ENCODE data around the gene GPC3.
"Not testable (repeated sequence)": the region's sequence is repeated elsewhere in the genome, so short reads cannot be mapped to it uniquely, and the experiment has no call there.

The GPC3 gene

DNA sequence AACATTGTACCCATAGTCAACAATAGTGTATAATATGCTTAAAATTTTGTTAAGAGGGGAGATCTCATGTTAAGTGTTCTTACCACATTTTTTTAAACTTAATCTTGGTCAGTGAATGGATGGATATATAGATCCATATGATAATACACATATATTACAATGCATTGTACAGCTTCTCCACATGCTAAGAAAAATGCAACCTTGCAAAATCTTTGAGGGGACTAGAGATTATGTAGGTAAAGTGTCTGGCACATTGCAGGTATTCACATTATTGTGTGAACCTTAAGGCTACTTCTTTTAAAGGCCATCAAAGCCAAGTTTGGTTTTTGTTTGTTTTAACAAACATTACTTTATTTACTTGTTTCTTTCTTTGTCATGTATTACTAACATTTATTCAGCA is 10.4 kb upstream of the GPC3 start:
- no peak for DNase-seq (ENCODE audit: low spot score)

DNA sequence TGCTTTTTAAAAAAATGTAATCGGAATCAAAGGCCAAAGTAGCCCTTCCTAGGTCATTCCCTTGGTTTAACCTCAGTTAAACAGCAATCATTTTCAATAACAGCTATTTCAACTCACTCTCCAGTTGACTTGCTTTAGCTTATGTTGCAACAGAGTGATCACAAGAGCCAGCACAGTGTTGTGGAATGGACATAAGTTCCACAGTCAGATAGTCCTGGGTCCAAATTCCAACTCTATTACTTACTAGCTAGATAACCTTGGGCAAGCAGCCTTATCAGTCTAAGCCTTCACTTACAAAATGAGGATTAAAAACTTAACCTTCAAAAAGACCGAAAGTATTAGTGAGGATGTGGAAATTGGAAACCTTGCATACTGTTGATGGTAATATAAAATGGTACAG is 9.2 kb upstream of the GPC3 start:
- DNase-seq (ENCODE audit: low spot score), result no peak

DNA sequence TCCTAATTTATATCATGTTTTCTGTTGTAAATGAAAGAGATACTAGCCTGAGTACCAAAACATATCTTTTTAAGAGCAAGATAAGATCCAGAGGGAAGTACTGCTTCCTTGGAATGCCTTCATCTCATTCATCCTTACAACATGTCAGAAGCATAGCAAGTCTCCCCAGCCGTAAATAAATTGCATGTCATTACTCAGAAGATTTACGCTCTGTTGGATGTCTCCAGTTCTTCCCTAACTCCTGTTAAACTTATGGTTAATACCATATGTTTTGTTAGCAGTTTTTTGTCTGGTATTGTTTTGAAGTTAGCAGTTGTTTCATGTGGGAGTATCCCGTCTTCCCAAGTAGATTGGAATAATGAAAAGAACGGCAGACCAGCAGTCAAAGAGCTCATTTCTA is 7.5 kb upstream of the GPC3 start:
- DNase-seq (ENCODE audit: low spot score), result no peak

DNA sequence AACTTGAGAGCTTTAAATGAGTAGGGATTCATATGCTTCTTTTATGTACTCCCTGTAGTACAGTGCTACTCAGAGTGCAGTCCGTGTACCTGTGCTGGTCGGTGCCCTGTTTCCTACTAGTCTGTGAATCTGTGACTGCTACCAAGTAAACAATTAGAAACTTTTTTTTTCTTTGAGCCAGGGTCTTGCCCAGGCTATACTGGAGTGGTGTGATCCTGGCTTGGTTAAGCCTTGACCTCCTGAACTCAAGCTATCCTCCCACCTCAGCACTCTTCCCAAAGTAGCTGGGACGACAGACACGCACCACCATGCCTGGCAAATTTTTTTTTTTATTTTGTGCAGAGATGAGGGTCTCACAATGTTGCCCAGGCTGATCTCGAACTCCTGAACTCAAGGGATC is 6.4 kb upstream of the GPC3 start:
- no peak for DNase-seq (ENCODE audit: low spot score)

DNA sequence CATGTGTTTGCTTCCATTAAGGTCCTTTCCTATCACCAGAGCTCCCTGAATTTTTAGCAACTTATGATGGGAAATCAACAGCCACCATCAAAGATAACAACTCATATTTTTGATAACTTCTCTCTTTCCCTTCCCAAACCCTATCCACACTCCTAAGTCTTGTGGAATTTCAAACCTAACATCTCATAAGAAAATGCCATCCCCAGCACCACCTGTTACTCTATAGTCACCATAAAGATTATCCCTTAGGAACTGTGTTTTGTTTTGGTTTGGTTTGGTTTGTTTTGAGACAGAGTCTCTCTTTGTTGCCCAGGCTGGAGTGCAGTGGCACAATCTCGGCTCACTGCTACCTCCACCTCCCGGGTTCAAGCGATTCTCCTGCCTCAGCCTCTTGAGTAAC is 5.7 kb upstream of the GPC3 start:
- not testable (repeated sequence) for DNase-seq (ENCODE audit: low spot score)

DNA sequence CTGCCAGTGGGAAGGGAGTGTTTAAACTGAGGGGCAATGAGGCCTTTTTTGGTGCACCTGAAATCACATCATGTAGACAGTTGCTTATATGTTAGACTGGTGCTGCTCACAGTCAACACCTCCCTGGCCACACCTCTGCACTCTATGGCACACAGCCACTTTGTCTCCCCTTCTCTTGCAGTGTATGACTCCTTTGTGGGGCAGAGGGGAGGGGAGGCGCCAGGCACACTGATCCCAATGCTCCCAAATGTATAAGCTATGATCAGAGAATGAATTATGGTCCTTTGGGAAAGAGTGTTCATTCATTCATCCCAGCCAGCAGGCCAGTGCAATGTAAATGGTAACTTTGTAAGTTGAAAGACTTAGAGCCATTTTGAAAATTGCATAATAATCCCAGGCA is 4.6 kb upstream of the GPC3 start:
- DNase-seq (ENCODE audit: low spot score), result no peak

DNA sequence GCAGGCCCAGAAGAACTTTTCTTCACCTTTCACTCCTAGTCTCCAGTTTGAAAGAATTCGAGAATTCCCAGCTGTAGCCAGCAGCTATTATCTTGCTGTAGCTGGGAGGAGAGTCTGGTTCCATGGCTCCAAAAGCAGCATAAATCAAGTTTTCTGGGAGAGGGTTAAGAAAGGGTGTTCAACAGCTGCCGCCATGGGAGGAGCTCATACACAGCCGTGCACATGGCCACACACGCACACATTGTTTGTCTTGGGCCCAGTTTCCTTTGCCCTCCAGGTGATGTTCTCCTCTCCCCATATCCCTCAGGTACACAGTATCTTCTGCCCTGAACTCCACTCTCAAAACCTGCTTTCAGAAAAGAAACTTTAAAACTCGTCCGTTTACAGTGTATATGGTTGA is 4.1 kb upstream of the GPC3 start:
- DNase-seq (ENCODE audit: low spot score), result no peak

DNA sequence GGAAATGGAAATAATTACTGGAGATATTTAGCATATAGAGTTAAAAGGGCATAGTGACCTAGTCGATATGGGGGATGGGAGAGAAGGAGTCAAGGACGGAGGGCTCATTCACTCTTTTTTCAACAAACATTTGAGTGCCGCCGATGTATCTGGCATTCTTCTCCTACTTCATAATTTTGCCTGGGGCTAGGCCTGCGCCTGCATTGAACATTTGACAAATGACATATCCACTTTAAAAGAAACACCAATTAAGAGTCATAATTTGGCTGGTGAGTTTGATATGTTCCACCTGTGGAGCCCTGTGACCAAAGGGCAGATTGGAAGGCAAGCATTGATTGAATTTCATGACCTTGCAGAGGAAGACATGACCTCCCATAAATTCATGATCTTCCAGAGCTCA is 2.6 kb upstream of the GPC3 start:
- DNase-seq (ENCODE audit: low spot score), result no peak

DNA sequence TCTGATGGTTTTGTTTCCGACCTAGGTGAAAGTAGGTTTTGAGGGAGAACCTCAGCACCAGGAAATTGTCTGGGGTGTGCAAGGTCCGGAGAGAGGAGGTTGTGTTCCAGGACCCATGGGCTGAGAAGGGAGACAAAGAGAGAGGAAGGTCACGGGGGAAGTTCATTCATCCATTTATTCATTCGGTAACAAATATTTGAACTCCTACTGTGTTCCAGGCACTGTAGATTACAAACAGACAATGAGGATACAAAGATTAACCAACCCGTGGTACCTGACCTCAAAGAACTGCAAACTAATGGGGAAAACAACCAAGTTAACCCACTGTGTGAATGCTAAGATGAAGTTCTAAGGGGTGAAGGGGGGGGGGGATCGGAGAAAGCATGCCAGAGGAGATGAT is 1.8 kb upstream of the GPC3 start:
- DNase-seq (ENCODE audit: low spot score), result no peak

DNA sequence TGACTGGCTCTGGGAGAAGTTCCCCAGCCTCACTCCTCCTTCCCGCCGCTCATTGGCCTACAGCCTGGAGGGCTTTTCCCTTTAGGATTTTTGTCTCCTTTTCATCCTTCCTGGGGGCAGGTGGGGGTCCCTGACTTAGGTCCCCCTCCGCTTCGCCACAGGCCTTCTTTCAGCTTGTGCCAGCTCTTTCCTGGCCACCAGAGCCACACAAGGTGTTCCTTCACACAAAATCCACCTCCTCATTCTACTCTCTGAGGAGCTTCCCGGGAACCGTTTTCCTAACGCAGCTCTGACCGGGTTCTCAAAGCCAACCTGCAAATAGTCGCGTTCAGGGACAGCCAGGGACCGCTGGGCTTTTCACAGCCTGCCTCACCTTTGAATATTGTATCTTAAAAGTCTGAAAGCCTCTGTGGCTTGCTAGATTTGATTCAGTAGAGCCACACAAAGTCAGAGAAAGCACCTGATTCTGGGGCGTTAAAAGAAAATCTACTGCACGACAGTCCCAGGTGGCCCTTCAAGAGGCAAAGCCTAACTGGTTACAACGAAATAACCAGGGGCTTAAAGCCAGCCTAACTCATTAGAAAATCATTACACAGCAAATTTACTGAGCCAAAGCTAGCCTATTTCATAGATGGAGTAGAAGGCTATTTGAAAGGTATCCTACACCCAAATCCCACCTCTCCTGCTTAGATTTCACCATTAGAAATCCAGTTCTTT is 731 bp upstream of the GPC3 start:
- DNase-seq (ENCODE audit: low spot score), result no peak

DNA sequence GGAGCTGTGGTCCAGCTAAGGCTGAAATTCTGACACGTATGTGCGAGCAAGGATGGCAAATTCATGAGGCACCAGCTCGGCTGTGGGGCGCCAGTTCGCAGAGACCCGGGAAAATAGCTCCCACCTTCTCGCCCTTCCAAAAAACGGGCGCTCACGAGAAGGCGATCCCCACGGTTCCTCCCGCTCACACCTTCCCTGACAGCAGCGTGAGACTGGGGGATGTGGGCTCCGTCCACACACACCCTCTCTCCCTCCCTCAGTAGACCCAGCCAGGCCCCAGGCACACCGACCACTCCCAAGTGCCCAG is 584 bp downstream of the GPC3 start:
- no peak for DNase-seq (ENCODE audit: low spot score)

DNA sequence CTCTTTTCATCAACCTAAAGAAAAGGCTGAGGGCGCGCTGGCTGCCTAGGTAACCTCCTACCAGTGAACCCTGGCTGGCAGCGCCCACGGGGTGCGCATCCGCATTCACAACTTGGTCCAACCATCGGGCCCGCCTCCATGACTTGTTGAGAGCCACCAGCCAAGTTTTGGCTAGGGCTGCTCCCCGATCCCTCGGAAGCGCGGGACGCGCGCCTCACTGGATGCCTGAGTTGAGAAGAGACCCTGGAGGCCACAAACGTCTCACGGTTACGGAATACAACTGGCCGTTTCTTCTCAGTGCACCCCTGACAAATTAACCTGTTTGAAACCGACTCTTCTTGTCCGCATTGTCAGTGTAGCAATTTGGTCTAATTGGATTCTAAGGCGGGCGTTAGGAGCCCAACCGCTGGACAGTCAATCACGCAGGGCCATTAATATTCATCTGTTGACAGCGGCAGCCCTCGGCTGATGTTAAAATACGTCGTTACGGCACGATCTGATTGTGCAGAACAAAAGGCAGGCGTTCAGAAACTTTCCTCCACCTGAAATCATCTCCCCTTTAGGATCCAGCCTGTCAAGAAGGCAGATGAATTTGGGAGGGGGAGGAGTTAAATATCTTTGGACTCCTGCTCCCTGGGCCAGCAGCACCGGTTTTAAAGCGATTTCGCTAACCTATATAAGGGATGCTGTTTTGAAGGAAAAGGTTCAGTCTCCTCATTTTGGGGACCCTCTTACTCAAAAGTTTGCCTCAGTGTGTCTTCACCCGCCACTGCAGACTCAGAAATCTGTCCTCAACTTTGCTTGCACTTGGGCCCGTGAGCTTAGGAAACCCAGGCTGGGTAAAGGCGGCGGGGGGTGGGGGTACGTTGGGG is 1.2 kb downstream of the GPC3 start:
- no peak for DNase-seq (ENCODE audit: low spot score)

DNA sequence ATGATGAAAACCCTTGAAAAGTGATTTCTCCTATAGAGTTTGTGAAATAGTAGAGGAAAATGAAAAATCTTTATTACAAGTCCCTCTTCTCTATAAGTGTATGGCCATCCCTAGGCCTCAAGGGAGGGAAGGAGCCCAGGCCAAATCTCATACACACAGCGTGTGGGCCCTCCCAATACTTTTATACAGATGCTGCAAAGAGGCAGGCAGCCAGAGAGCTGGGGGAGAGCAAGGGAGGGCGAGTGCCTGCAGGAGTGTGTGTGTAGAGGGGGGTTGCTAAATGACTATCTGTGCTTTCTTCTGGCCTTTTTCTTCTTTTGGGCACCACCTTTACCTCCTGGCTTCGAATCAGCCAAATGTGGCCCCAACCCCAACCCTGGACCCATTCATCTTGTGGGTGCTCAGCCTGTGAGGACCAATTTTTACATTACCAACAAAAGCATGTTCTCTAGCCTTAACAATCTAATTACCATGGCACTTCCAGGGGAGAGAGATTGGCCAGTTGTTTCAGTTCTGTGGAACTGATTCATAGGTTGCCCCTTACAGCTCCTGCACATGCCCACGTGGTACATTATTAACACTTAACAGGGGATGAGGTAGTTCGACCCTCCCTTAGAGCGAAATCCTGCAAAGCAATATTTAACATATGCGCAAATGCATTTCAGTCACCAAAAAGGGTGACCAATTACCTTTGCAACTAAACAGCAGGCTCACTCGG is 2.0 kb downstream of the GPC3 start:
- DNase-seq (ENCODE audit: low spot score), result no peak

DNA sequence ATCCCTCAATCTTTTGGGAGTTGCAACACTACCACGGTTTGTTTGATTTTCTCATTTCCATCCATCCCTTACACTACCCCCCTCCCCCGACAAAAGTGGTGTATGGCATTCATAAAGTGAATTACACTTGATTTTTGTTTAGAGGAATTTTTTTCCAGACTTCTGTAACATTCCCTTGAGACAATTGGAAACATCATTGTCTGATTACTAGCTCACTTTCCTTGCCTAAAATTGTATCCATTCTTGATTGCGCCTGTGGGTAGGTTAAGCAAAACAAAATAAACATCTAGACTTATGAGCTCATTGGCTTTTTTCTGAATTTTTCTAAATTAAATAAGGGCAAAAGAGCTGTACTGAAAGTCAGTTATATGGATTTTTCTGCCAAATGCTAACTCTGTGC is 3.5 kb downstream of the GPC3 start:
- DNase-seq (ENCODE audit: low spot score), result no peak

DNA sequence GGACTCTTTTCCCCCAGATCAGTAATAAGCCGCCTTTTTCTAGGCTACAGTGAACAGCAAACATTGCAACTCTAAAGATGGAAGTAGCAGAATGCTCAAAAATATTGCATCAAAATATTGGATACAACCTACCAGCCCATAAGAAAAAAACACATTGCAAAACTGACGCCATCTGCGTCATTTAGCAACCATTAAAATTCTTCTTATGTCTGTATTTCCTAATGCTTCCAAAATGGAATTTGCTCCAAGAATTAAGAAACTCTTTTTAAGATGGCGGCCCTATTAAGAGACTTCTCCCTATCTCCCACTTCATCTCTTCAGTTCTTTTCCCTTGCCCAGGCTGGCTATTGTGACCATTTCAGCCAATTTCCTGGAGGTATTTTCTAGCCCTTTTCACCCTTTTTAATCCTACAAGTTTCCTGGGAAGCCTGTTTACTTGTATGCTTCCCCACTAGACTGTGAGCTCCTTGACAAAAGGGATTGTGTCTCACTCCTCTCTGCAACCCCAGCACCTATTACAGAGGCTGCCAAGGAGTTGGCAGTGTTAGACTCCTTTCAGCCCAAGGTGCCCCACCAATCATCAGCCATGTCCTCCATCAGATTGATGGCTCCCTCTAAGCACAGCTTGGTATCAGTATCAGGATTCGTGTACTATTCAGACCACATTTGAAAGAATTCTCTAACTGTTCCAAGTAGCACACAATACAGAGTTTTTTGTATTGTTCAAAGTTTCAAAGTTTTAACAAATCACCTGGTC is 4.4 kb downstream of the GPC3 start:
- DNase-seq (ENCODE audit: low spot score), result no peak

DNA sequence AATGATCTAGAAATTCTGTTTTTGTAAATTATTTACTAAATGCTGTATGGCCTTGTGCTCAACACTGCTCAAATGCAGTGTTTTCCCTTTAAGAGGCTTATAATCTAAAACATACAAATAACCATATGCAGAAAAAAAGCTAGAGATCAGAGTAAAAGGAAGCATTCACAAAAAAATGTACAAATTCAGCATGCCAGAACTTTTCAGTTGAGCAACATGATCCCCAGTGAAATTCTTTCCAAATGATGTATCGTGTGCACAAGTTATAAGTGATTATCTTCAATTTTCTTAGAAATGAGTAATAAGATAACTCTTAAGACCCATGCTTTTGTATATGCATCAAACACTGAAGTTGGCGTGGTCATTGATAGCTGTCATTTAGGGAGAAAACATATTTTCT is 5.0 kb downstream of the GPC3 start:
- DNase-seq (ENCODE audit: low spot score), result no peak

DNA sequence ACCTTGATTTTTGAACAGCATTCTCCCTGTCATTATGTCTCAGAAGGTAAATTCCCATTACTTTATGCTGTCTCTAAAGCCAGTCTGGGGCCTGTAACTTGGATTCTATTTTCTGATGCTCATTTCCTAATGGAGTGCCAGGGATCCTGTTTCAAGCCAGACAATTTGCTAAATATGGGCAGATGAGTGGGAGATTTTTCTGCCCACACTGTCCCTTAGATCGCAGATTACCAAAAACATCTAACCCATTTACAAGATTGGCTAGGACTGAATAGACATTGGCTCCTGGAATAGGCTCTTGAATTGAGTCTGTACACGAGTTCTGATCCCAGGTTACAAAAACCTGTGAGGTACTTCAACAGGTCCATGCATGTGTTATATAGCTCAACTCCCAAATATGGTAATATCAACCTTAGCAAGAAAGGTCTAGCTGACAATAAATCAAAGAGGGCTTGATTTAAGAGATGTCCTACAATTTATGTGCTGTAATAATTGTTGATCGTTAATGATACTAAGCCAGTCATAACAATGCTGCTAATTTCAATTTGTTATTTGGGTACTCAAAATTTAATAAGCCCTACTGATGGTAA is 5.7 kb downstream of the GPC3 start:
- DNase-seq (ENCODE audit: low spot score), result no peak

DNA sequence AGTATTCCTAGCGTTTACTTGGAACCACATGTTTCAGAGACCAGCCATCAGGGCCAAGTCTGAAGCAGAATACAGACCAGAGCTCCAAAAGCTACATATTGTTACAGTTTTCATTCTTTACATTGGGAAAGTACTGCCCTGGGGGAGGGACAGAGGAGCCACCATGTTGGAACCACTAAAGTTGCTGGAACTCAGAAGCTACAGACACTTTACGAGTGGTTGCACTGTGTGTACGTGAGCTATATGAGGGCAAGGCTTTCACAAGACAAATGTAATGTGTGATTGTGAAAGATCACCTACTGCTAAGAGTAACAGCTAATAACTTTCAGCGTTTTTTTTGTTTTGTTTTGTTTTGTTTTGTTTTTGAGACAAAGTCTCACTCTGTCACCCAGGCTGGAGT is 11.7 kb downstream of the GPC3 start:
- DNase-seq (ENCODE audit: low spot score), result no peak

DNA sequence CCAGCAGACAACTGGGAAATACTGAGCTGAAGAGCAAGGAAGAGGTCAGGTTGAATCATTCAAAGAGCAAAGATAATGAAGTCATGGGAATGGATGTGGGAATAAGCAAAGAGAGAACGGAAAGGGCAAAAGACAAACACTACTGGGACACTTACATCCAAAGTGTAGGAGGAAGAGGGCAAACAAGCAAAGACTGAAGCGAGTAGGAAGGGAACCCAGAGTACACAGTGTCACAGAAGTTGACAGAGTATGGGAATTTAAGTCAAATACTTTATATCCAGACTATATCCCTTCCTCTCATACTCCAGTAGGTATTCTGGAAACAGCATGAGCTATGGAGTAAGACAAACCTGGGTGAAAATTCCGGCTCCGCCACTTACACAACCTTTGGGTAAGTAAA is 12.5 kb downstream of the GPC3 start:
- no peak for DNase-seq (ENCODE audit: low spot score)

DNA sequence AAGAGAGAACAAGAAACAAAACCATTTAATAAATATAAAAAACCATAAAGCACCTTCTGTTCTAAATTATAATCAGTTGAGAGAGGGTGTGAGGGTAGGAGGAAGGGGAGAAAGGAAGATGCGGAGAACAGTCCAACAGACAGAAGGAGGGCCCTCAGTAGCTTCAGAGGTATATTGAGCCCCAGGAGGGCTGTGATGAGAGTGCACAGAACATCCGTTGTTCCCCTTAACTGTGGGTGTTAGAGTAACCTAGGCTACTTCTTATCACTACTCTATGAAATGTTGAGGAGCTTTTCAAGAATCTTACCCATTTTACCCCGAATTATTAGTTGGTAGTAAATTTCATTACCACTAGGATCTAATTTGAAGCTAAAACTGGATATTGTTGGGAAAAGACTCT is 13.8 kb downstream of the GPC3 start:
- DNase-seq (ENCODE audit: low spot score), result no peak

DNA sequence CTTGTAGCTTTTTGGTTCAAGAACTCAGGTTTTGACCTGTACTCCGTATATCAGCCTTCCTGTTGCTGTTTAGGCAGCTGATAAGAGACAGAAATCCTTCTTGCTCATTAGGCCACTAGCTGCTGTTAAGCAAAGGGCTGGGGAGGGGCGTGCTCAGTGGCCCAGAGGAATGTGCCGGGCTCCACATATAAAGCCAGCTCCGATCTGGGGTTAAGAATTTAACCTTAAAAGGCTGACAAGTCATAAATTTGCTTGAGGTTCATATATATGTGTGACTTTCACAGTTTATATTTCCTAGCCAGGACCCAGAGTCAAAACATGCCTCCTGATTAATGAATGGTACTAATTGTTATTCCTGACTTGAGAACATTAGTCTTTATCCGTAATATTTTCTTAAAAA is 15.3 kb downstream of the GPC3 start:
- DNase-seq (ENCODE audit: low spot score), result no peak

DNA sequence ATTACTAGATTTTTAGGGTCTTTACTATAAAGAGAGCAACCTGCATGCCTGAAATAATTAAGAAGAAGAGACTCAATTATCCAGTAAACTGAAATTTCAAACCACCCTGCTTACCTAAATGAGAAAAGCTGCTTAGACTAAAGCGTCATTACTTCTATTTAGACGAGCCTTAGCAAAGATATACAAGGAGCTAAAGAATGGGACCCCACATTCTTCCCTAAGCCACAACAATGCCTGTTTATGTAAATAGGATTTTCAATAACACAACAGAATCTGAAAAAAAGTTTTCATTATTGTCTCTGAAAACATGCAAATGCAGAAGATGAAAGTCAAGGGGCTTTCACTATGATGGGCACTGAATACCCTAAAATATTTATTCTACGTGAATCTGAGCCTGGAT is 16.2 kb downstream of the GPC3 start:
- DNase-seq (ENCODE audit: low spot score), result no peak
